ENCODE measurements around the gene PROK1. TPM values are rescaled to one million over a fixed set of nuclear protein-coding genes. Genes with fewer than 3 reads are reported as not detected.

The PROK1 gene, protein sequence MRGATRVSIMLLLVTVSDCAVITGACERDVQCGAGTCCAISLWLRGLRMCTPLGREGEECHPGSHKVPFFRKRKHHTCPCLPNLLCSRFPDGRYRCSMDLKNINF
- 0.22 TPM for total RNA-seq (2021; ENCODE audit: unreplicated experiment)
- 0.04 TPM in 2 replicates for polyA plus RNA-seq (2012)
- percentile 10 among the genes with signal in this experiment for Bru-seq, nascent RNA
- BruChase-seq, experiment 1, labeled RNA remaining after a 6-hour chase = not detected
- percentile 7 among the genes with signal in this experiment for BruChase-seq, experiment 2, labeled RNA remaining after a 2-hour chase
- long read RNA-seq = 0 reads

DNA sequence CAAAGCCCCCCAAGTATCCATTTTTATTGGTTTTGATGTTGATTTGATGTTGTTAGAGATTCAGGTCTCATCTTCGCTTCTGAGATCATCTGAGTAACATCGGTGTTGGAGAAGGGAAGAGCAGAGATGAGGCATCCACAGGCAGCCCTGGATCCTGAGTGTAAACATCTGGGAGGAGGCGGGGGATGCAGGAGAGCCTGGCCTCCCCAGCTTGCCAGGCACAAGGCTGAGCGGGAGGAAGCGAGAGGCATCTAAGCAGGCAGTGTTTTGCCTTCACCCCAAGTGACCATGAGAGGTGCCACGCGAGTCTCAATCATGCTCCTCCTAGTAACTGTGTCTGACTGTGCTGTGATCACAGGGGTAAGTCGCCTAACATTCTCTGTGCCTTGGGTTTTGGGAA lies at the start of gene PROK1:
TSS of gene PROK1 (plus strand) at position 221 of the 400 bp plus-strand sequence. CDS start at position 289, 68 bp downstream.
- Histone ChIP-seq H3K4me2 (ENCODE audit: low read length) (no peak within 1 kb of the TSS), H3K9ac (ENCODE audit: low read length) (no peak within 1 kb of the TSS), H3K36me3 (ENCODE audit: control insufficient read depth in 1 of 2, insufficient read depth in 2 of 2, low read length in 2 of 2) (no peaks in the 10 kb centered on the region), H3K4me3 (replicated peaks in 1 of 2; ENCODE audit: low read depth in 1 of 2, low read length in 2 of 2) (no peak within 1 kb of the TSS), H3K79me2 (ENCODE audit: insufficient read depth, low read length) (no peaks in the 10 kb centered on the region), H3K4me1 (ENCODE audit: control insufficient read depth in 1 of 2, insufficient read depth in 2 of 2, low read length in 2 of 2) (no peaks in the 10 kb centered on the region), H3K27me3 (ENCODE audit: insufficient read depth, low read length) (peaks cover 38% of the 10 kb centered on the region), H3K9me3 (ENCODE audit: control insufficient read depth in 1 of 2, insufficient read depth in 1 of 2, low read depth in 1 of 2, low read length in 2 of 2) (no peaks in the 10 kb centered on the region), H2AFZ (ENCODE audit: low read depth, low read length, poor library complexity, severe bottlenecking) (no peak within 1 kb of the TSS), H3K27ac (ENCODE audit: low read depth, low read length) (no peak within 1 kb of the TSS), H4K20me1 (ENCODE audit: insufficient read depth) (no peaks in the 10 kb centered on the region), H3K9me2 (ENCODE audit: insufficient read depth) (no peaks in the 10 kb centered on the region)
- POLR2A ChIA-PET = no interaction called here
- ATAC-seq (no peak), DNase-seq (ENCODE audit: low read depth, low spot score) (no peak)
- CTCF ChIA-PET = interaction anchor here (1.0 kb wide), 2 partner anchors 9 to 244 kb away, joined by 3 to 6 read pairs; no protein-coding TSS in a partner anchor
- no peak for TF ChIP-seq RAD21 (IDR thresholded peaks at IDR 0.05; ENCODE audit: low read depth)
- TF ChIP-seq, protein P1, sequence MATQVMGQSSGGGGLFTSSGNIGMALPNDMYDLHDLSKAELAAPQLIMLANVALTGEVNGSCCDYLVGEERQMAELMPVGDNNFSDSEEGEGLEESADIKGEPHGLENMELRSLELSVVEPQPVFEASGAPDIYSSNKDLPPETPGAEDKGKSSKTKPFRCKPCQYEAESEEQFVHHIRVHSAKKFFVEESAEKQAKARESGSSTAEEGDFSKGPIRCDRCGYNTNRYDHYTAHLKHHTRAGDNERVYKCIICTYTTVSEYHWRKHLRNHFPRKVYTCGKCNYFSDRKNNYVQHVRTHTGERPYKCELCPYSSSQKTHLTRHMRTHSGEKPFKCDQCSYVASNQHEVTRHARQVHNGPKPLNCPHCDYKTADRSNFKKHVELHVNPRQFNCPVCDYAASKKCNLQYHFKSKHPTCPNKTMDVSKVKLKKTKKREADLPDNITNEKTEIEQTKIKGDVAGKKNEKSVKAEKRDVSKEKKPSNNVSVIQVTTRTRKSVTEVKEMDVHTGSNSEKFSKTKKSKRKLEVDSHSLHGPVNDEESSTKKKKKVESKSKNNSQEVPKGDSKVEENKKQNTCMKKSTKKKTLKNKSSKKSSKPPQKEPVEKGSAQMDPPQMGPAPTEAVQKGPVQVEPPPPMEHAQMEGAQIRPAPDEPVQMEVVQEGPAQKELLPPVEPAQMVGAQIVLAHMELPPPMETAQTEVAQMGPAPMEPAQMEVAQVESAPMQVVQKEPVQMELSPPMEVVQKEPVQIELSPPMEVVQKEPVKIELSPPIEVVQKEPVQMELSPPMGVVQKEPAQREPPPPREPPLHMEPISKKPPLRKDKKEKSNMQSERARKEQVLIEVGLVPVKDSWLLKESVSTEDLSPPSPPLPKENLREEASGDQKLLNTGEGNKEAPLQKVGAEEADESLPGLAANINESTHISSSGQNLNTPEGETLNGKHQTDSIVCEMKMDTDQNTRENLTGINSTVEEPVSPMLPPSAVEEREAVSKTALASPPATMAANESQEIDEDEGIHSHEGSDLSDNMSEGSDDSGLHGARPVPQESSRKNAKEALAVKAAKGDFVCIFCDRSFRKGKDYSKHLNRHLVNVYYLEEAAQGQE (IDR thresholded peaks at IDR 0.05; ENCODE audit: low read depth) = no peak
- TF ChIP-seq SIN3A (IDR thresholded peaks at IDR 0.05; ENCODE audit: low read depth) = no peak
- TF ChIP-seq JUND (IDR thresholded peaks at IDR 0.05) = no peak
- TF ChIP-seq FOSL1 (IDR thresholded peaks at IDR 0.05; ENCODE audit: low read depth) = no peak
- TF ChIP-seq CEBPB (IDR thresholded peaks at IDR 0.05; ENCODE audit: low read depth) = no peak
- TF ChIP-seq EZH2phosphoT487 (IDR thresholded peaks at IDR 0.05; ENCODE audit: borderline replicate concordance) = no peak
- TF ChIP-seq, protein P2, sequence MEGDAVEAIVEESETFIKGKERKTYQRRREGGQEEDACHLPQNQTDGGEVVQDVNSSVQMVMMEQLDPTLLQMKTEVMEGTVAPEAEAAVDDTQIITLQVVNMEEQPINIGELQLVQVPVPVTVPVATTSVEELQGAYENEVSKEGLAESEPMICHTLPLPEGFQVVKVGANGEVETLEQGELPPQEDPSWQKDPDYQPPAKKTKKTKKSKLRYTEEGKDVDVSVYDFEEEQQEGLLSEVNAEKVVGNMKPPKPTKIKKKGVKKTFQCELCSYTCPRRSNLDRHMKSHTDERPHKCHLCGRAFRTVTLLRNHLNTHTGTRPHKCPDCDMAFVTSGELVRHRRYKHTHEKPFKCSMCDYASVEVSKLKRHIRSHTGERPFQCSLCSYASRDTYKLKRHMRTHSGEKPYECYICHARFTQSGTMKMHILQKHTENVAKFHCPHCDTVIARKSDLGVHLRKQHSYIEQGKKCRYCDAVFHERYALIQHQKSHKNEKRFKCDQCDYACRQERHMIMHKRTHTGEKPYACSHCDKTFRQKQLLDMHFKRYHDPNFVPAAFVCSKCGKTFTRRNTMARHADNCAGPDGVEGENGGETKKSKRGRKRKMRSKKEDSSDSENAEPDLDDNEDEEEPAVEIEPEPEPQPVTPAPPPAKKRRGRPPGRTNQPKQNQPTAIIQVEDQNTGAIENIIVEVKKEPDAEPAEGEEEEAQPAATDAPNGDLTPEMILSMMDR (IDR thresholded peaks at IDR 0.05 in 2 of 3, conservative IDR thresholded peaks at IDR 0.05 in 1 of 3; ENCODE audit: borderline replicate concordance in 1 of 3, insufficient read depth in 1 of 3, low read depth in 2 of 3, low read length in 2 of 3) = no peak
- TF ChIP-seq ZNF274 (IDR thresholded peaks at IDR 0.05; ENCODE audit: low read depth, low read length) = no peak
- no peak for TF ChIP-seq SRF (IDR thresholded peaks at IDR 0.05; ENCODE audit: low read depth)
- no peak for TF ChIP-seq EZH2 (IDR thresholded peaks at IDR 0.05)
- no peak for TF ChIP-seq POLR2AphosphoS5 (IDR thresholded peaks at IDR 0.05; ENCODE audit: low read depth, low read length)
- no TSS peak for BruUV-seq (replicated peaks)
- RAD21 ChIA-PET (ENCODE audit: low non-redundant PET in 1 of 2, low total read pairs in 2 of 2, uncharacterized antibody in 2 of 2, unreplicated experiment in 2 of 2) = no interaction called here
- intact Hi-C loops (cut with micrococcal nuclease) = no loop called here

Data from HCT116 (cell line).